ENCODE results near the gene PLBD1. TPM values are rescaled to one million over a fixed set of nuclear protein-coding genes. Genes with fewer than 3 reads are reported as not detected.

PLBD1 gene
- total RNA-seq, 3 donors from 2014 or later: 12.1 to 20.6 (median 19.8) TPM

DNA sequence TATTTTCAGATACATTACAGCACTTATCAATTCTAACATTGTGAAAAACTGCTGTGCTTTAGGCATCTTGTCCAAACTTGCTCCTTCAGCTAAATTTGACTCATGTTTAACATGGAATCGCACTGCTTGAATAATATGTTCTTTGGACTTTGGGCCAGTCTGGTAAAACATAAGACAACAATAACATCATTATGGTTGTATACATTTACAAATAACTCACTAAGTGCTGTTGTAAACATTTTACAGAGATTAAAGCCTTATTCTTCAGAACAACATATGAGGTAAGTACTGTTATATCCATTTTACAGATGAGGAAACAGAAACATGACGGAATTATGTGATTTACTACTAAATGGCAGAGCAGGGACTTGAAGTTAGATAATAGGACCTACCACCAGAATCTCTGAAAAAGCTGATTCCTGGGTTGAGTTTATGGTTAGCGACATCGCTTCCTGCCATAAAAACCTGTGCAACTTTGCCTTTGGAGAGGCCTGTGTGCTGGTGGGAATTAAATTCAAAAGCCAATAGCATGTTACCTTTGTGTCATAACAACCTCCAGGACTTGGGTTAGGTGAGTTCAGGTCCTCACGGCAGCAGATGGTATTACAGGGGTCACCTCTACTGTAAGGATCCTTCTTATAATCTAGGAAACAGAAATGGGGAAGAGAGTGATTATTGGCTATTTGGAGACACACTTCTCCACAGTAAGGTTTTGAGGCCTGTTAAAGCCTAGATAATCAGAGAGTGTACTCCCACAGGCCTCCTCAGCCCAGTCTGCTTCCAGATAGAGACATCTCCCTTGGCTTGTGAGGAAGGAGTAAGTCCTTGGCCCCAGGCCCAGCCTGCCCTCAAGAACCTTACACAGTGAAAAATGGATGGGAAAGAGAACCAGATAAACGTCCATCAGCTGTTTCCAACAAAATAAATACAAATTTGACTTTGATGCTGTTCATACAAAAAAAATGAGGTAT is 61.8 kb downstream of the PLBD1 start:
- Histone ChIP-seq H3K4me3 (no peak overlapping the region), H3K9me3 (no peaks in the 10 kb centered on the region), H3K4me1 (no peaks in the 10 kb centered on the region), H3K36me3 (no peaks in the 10 kb centered on the region), H3K27ac (no peak overlapping the region), H3K27me3 (no peaks in the 10 kb centered on the region)
- no peak for DNase-seq (ENCODE audit: low spot score in 2 of 2)
- no peak for TF ChIP-seq POLR2AphosphoS5 (IDR thresholded peaks at IDR 0.05)
- no peak for TF ChIP-seq POLR2A (IDR thresholded peaks at IDR 0.05)
- TF ChIP-seq, protein P1, sequence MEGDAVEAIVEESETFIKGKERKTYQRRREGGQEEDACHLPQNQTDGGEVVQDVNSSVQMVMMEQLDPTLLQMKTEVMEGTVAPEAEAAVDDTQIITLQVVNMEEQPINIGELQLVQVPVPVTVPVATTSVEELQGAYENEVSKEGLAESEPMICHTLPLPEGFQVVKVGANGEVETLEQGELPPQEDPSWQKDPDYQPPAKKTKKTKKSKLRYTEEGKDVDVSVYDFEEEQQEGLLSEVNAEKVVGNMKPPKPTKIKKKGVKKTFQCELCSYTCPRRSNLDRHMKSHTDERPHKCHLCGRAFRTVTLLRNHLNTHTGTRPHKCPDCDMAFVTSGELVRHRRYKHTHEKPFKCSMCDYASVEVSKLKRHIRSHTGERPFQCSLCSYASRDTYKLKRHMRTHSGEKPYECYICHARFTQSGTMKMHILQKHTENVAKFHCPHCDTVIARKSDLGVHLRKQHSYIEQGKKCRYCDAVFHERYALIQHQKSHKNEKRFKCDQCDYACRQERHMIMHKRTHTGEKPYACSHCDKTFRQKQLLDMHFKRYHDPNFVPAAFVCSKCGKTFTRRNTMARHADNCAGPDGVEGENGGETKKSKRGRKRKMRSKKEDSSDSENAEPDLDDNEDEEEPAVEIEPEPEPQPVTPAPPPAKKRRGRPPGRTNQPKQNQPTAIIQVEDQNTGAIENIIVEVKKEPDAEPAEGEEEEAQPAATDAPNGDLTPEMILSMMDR (IDR thresholded peaks at IDR 0.05): no peak
- intact Hi-C loops (cut with DNase I; ENCODE audit: low total_unique reads): no loop called here

DNA sequence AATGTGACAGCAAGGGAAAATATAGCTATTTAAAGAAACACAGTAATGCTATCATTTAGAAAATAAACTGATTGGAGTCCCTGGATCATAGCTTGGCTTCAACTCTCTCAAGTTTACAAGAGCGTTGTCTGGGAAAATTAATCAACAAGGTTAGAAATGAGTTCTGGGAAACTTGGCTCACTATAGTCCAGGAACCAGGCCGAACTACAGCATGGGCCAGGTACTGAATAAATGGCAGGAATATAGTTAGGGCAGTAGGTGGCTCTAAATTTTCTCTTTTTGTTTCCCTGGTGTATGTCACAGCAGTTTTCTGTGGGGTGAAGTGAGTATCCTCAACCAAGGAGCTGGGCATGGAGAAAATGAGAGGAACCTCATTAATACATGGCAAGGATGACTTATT is 72.4 kb downstream of the PLBD1 start:
- intact Hi-C loops (cut with DNase I; ENCODE audit: low total_unique reads): no loop called here
- Histone ChIP-seq H3K36me3 (peaks cover 14% of the 10 kb centered on the region), H3K4me1 (no peaks in the 10 kb centered on the region), H3K9me3 (no peaks in the 10 kb centered on the region), H3K27ac (no peak overlapping the region), H3K4me3 (no peak overlapping the region), H3K27me3 (no peaks in the 10 kb centered on the region)
- TF ChIP-seq, protein P1 (IDR thresholded peaks at IDR 0.05): no peak
- TF ChIP-seq POLR2AphosphoS5 (IDR thresholded peaks at IDR 0.05): no peak
- TF ChIP-seq POLR2A (IDR thresholded peaks at IDR 0.05): no peak
- DNase-seq (ENCODE audit: low spot score in 2 of 2): no peak

DNA sequence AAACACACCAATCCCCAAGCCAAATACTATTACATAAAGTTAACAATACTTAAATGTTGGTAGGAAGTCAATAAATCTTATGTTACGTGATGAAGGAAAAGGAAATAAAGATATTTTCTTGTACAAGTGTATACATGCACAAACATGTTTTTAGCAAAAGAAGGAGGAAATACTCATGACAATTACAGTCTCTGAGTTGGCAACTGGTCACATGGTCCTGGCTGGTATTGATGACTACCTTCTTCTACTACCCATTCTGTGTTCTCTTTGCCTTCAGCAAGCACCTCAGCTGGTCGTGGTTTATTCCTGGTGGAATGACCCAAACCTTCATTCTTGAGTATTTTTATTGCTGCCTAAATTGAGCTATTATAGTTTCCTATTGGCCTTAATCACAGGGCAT is 84.8 kb downstream of the PLBD1 start:
- Histone ChIP-seq H3K9me3 (no peaks in the 10 kb centered on the region), H3K36me3 (peaks cover 7% of the 10 kb centered on the region), H3K27me3 (no peaks in the 10 kb centered on the region), H3K27ac (no peak overlapping the region), H3K4me1 (no peaks in the 10 kb centered on the region), H3K4me3 (no peak overlapping the region)
- intact Hi-C loops (cut with DNase I; ENCODE audit: low total_unique reads): no loop called here
- TF ChIP-seq POLR2A (IDR thresholded peaks at IDR 0.05): no peak
- TF ChIP-seq, protein P1 (IDR thresholded peaks at IDR 0.05): no peak
- no peak for TF ChIP-seq POLR2AphosphoS5 (IDR thresholded peaks at IDR 0.05)
- DNase-seq (ENCODE audit: low spot score in 2 of 2): no peak

DNA sequence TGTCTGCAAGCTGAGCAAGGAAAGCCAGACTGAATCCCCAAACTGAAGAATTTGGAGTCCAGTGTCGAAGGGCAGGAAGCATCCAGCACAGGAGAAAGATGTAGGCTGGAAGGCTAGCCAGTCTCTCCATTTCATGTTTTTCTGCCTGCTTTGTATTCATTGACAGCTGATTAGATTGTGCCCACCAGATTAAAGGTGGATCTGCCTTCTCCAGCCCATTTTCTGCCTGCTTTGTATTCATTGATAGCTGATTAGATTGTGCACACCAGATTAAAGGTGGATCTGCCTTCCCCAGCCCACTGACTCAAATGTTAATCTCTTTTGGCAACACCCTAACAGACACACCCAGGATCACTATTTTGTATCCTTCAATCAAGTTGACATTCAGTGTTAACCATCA is 85.3 kb downstream of the PLBD1 start:
- Histone ChIP-seq H3K4me3 (no peak overlapping the region), H3K36me3 (peaks cover 12% of the 10 kb centered on the region), H3K27ac (no peak overlapping the region), H3K4me1 (no peaks in the 10 kb centered on the region), H3K27me3 (no peaks in the 10 kb centered on the region), H3K9me3 (no peaks in the 10 kb centered on the region)
- no peak for TF ChIP-seq POLR2AphosphoS5 (IDR thresholded peaks at IDR 0.05)
- TF ChIP-seq POLR2A (IDR thresholded peaks at IDR 0.05): no peak
- no peak for DNase-seq (ENCODE audit: low spot score in 2 of 2)
- intact Hi-C loops (cut with DNase I; ENCODE audit: low total_unique reads): no loop called here

DNA sequence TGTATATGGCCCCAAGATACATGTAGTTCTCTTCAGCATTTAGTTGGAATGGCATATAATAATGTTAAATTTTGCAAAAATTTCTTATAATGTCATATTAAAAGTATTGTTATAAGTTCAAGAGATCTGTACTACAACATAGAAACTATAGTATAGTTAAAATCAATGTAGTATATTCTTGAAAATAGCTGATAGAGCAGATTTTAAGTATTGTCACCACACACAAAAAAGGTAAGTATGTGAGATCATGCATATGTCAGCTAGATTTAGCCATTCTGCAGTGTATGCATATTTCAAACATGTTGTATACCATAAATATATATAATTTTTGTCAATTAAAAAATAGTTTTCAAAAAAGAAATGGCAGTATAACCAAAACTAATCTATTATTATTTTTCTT is 86.5 kb downstream of the PLBD1 start:
- intact Hi-C loops (cut with DNase I; ENCODE audit: low total_unique reads): no loop called here
- Histone ChIP-seq H3K36me3 (peaks cover 17% of the 10 kb centered on the region), H3K4me1 (no peaks in the 10 kb centered on the region)

More for the DNA sequence above, 86.5 kb downstream of the PLBD1 start:
- H3K9me3 ChIP-seq: peaks cover under 1 to 8% of the 10 kb centered on the region in 2 donors
- no peak overlapping the region for H3K4me3 ChIP-seq
- no peak for DNase-seq (ENCODE audit: low spot score in 2 of 2)
- no peak overlapping the region for H3K27ac ChIP-seq
- H3K27me3 ChIP-seq: no peaks in the 10 kb centered on the region
- TF ChIP-seq POLR2A (IDR thresholded peaks at IDR 0.05): no peak
- no peak for TF ChIP-seq POLR2AphosphoS5 (IDR thresholded peaks at IDR 0.05)
- TF ChIP-seq, protein P1 (IDR thresholded peaks at IDR 0.05): no peak
